Muscle layer of colon (tissue), 2 donors: Measurements from ENCODE around the gene LINC00632.
"Not testable (repeated sequence)": the region's sequence is repeated elsewhere in the genome, so short reads cannot be mapped to it uniquely, and the experiment has no call there.

Experiments
- H3K27ac ChIP-seq: one replicate; pipeline ENCODE4 v1.7.0; 2013; ENCODE audit warnings: low read depth, mild to moderate bottlenecking, low read length, moderate library complexity
- H3K27me3 ChIP-seq, 2 donors: one replicate each; pipeline ENCODE4 v1.7.0; 2013; ENCODE audit warnings: low read length in 2 of 2, mild to moderate bottlenecking in 2 of 2; ENCODE audit not compliant: insufficient read depth in 2 of 2, control insufficient read depth in 1 of 2
- H3K36me3 ChIP-seq: one replicate; pipeline ENCODE4 v1.7.0; 2013; ENCODE audit warnings: mild to moderate bottlenecking, low read length; ENCODE audit not compliant: insufficient read depth
- H3K4me1 ChIP-seq: one replicate; pipeline ENCODE4 v1.7.0; 2013; ENCODE audit warnings: mild to moderate bottlenecking, low read length; ENCODE audit not compliant: insufficient read depth
- H3K4me3 ChIP-seq, 2 donors: one replicate each; pipeline ENCODE4 v1.7.0; 2013; ENCODE audit warnings: low read length in 2 of 2, low read depth in 1 of 2, mild to moderate bottlenecking in 1 of 2, moderate library complexity in 1 of 2
- H3K9ac ChIP-seq: one replicate; pipeline ENCODE4 v1.7.0; 2013; ENCODE audit warnings: low read length
- H3K9me3 ChIP-seq: one replicate; pipeline ENCODE4 v1.7.0; 2013; ENCODE audit warnings: mild to moderate bottlenecking, low read length
- donor health status: abdominal sarcoma.
- donor health status: Adenocarcinoma of cecum.

The LINC00632 gene

DNA sequence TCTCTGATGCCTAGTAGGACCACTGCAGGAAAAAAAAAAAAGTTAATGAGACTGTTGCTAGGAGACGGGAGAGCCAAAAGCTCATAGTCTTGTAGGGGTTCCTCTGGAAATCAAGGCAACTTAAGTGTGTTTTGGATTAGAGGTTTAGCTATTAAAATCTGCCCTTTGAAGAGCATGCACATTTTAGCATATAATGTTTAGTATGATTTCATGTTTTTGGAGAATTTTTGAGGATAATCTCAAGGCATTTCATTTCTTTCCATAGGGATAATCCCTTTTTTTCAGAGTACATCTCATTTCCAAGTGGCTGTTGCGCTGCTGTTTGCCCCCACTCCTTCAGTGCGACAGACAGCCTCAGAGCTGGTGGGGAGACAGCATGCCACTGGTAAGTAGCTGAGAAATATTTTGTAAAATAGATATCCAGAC is at the start of gene LINC00632:
LINC00632 (plus strand) TSS at position 339 of the 426 bp plus-strand sequence.
- Histone ChIP-seq H3K27me3 (peaks cover 0 to 16% of the 10 kb centered on the region in 2 donors), H3K36me3 (no peaks in the 10 kb centered on the region), H3K4me1 (peaks cover 6% of the 10 kb centered on the region), H3K27ac (no peak within 1 kb of the TSS), H3K4me3 (no peak within 1 kb of the TSS), H3K9me3 (no peaks in the 10 kb centered on the region), H3K9ac (no peak within 1 kb of the TSS)

- no peaks in the 10 kb centered on the region for H3K27me3 ChIP-seq
- H3K4me1 ChIP-seq, result no peaks in the 10 kb centered on the region
- H3K36me3 ChIP-seq, result no peaks in the 10 kb centered on the region
- H3K4me3 ChIP-seq, result no peak overlapping the region
- H3K27ac ChIP-seq, result no peak overlapping the region
- H3K9me3 ChIP-seq, result no peaks in the 10 kb centered on the region
- H3K9ac ChIP-seq, result no peak overlapping the region
These were observed 47.9 kb upstream of the LINC00632 start for GRCh38 chrX:140661643-140662042.

DNA sequence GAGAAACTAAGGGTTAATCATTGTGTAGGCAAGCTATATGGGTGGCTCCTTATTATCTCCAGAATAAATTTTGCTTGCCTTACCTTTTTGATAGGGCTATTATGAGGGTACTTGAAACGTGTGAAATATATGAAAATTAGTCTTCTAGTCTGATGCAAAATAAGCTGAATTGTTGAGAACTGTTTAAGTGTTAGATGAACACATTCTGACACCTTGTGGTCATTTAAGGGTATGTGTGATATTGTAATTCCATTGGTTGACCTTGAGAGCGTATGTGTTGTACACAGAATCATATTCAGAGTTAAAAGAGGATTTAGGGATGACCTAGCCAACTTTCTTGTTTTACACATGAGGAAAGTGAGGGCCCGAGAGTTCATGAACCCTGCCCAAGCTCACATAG is 44.6 kb upstream of the LINC00632 start:
- Histone ChIP-seq H3K36me3 (no peaks in the 10 kb centered on the region), H3K27ac (no peak overlapping the region), H3K4me3 (no peak overlapping the region), H3K9me3 (no peaks in the 10 kb centered on the region), H3K9ac (no peak overlapping the region), H3K27me3 (no peaks in the 10 kb centered on the region), H3K4me1 (no peaks in the 10 kb centered on the region)

DNA sequence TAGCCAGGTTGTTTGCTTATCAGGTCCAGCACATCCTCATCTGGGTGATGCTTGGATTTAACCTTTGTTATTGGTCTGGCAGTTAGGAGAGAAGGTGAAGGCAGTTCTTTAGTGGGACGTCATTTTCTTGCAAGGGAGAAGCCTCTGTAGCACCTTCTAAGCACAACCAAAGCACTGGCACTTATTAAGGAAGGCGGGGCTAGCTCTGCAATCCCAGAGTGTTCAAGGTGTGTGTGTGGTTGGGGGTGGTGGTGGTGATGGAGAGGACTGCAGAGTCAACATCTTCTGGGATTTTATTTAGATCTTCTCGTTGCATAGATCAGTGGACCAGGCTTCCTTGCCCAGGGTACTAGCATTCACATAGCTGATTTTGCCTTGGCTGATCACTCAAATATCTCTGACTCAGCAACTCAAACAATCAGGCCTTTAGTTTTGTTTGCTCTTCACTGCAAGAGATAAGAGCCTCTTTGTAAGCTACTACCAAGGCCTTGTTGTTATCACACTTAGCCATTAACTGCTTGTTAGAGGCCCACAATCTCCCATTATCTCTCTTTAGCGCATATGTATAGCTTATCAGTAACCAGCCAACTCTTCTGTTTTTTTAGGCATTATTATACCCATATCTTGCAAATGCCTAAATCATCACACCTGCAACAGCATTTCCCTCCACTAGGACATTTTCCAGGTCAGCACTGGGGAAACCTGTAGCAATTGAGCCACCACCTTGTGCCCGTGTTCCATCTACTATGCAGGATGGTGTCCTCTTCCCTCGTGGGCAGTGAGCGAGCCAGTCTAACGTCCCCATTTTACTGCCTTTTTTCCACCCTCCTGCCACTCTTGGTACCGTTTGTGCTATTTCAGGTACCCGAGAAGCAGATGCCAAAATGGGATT is 36.5 kb upstream of the LINC00632 start:
- Histone ChIP-seq H3K9ac (no peak overlapping the region), H3K36me3 (no peaks in the 10 kb centered on the region), H3K4me1 (no peaks in the 10 kb centered on the region), H3K9me3 (no peaks in the 10 kb centered on the region), H3K27me3 (no peaks in the 10 kb centered on the region), H3K4me3 (no peak overlapping the region), H3K27ac (no peak overlapping the region)

GRCh38 chrX:140687706-140688105 is 21.9 kb upstream of the LINC00632 start:
- no peak overlapping the region for H3K27ac ChIP-seq
- no peak overlapping the region for H3K9ac ChIP-seq
- H3K4me1 ChIP-seq, result no peaks in the 10 kb centered on the region
- no peak overlapping the region for H3K4me3 ChIP-seq
- H3K36me3 ChIP-seq, result no peaks in the 10 kb centered on the region
- H3K27me3 ChIP-seq, result no peaks in the 10 kb centered on the region
- no peaks in the 10 kb centered on the region for H3K9me3 ChIP-seq

DNA sequence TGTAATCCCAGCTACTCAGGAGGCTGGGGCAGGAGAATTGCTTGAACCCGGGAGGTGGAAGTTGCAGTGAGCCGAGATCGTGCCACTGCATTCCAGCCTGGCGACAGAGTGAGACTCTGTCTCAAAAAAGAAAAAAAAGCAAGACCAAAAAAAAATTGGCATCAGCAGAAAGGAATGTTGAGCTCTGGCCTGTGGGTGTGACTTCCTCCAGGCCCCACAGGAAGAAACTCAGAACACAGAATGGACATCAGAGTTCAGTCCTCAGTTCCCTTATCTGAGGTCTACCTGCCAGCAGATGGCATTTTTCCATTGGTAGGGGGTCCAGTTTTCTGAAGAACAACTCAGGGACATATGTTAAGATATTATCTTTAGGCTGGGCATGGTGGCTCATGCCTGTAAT is 18.0 kb upstream of the LINC00632 start:
- H3K9me3 ChIP-seq, H3K27ac ChIP-seq, H3K9ac ChIP-seq, H3K4me3 ChIP-seq, H3K4me1 ChIP-seq, H3K27me3 ChIP-seq, H3K36me3 ChIP-seq: not testable (repeated sequence)

- H3K9me3 ChIP-seq, result no peaks in the 10 kb centered on the region
- H3K36me3 ChIP-seq, result no peaks in the 10 kb centered on the region
- H3K27ac ChIP-seq, result no peak overlapping the region
- no peak overlapping the region for H3K9ac ChIP-seq
- no peaks in the 10 kb centered on the region for H3K4me1 ChIP-seq
- no peak overlapping the region for H3K4me3 ChIP-seq
- no peaks in the 10 kb centered on the region for H3K27me3 ChIP-seq
These were observed 11.9 kb upstream of the LINC00632 start for GRCh38 chrX:140697618-140698017.

DNA sequence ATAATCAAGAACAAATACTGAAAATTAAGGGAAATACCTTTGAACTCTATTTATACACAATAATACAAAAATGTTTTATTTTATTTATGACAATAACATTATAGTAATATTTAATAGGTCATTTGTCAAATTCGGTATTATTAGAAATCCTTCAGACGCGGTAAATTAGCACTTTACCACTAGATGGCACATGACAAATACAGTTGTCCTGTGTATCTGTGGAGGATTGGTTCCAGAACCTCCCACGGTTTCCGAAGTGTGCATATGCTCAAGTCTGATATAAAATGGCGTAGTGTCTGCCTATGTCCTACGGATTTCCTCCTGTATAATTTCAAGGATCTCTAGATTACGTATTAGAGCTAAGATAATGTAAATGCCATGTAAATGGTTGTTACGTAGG is 8.1 kb upstream of the LINC00632 start:
- no peaks in the 10 kb centered on the region for H3K27me3 ChIP-seq
- H3K9ac ChIP-seq, result no peak overlapping the region
- no peaks in the 10 kb centered on the region for H3K4me1 ChIP-seq
- H3K27ac ChIP-seq, result no peak overlapping the region
- H3K4me3 ChIP-seq, result no peak overlapping the region
- H3K9me3 ChIP-seq, result no peaks in the 10 kb centered on the region
- no peaks in the 10 kb centered on the region for H3K36me3 ChIP-seq

DNA sequence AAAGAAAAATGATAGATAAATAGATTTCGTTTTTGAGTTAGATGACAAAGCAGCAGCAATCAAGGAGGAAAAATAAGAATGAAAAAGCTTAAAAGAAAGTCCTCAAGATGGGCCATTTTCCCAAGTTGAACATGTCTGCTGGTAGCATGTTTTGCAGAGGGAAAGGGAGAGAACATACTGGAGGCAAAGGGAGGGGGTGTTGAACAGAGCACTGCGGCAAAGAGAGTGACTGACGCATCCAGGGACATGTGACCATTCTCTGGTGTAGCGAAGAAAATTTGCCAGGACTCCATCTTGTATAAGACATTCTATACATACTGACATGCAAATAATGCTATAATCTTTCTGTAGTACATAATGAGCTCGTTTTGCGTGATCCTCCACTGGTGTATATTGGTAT is 1.2 kb downstream of the LINC00632 start:
- Histone ChIP-seq H3K4me3 (no peak overlapping the region), H3K27ac (no peak overlapping the region)

GRCh38 chrX:140711894-140712293 is 2.3 kb downstream of the LINC00632 start:
- Histone ChIP-seq H3K27ac (no peak overlapping the region), H3K4me1 (peaks cover 6% of the 10 kb centered on the region), H3K4me3 (no peak overlapping the region), H3K36me3 (no peaks in the 10 kb centered on the region), H3K27me3 (peaks cover 0 to 16% of the 10 kb centered on the region in 2 donors), H3K9ac (no peak overlapping the region), H3K9me3 (no peaks in the 10 kb centered on the region)

More for the DNA sequence above, 1.2 kb downstream of the LINC00632 start:
- H3K36me3 ChIP-seq, result no peaks in the 10 kb centered on the region
- H3K9ac ChIP-seq, result no peak overlapping the region
- H3K9me3 ChIP-seq, result no peaks in the 10 kb centered on the region
- H3K4me1 ChIP-seq, result peaks cover 6% of the 10 kb centered on the region
- H3K27me3 ChIP-seq, result peaks cover 0 to 16% of the 10 kb centered on the region in 2 donors

DNA sequence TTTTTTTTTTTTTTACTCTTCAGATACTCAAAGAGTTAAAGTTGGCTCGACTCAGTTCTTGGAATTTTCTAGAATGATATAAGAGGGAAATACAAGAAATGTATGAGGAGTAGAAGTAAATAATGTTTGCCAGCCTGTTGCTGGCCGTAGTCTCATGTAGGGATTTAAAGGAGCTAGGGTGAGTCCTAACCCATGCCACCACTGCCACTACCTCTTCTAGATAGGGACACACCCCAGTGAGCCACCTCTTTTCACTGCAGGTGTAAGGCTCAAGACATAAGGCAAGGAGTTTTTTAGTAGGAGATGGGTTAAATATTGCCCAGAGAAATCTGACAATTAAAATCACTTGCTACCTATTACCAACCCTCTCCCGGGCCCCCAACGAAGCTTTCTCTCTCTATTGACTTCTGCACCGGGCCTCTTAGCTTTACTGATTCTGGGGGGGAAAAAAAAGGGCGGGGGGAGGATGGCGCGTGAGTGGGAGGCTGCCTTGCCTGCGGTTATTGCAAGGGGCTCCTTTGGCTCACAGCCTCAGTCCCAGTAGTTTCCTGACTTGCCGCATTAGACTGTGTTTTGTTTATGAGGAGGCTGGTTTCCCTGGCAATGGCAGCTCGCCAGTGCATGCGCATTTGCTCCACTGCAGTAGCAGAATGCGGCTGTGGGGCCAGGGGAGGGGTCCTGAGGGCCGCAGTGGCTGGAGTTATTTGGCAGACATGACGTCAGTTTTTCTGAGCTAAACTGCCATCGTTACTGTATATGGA is 3.0 kb downstream of the LINC00632 start:
- Histone ChIP-seq H3K9ac (peak overlapping the region; percentile 30), H3K4me1 (peaks cover 6% of the 10 kb centered on the region), H3K27me3 (peaks cover 0 to 16% of the 10 kb centered on the region in 2 donors), H3K4me3 (peak overlapping the region; percentile 39 to 46), H3K36me3 (no peaks in the 10 kb centered on the region), H3K9me3 (no peaks in the 10 kb centered on the region), H3K27ac (peak overlapping the region; percentile 60)
